Large intestine (tissue), 3 donors: ENCODE data around the gene ERF. TPM values are rescaled to one million over a fixed set of nuclear protein-coding genes. Genes with fewer than 3 reads are reported as not detected.

ENCODE experiments used
- DNase-seq, 2 donors: peaks; one replicate each; pipeline versions ENCODE4 v3.0.0 to v3.0.0-alpha.2; 2013
- H3K27ac ChIP-seq: one replicate; pipeline ENCODE4 v1.5.1; 2013; ENCODE audit warnings: low read length
- H3K27me3 ChIP-seq: 2 replicates; pipeline ENCODE4 v1.6.1; 2013; ENCODE audit warnings: low read length; ENCODE audit not compliant: control insufficient read depth, insufficient read depth
- H3K36me3 ChIP-seq: 2 replicates; pipeline ENCODE4 v1.6.1; 2013; ENCODE audit warnings: low read length; ENCODE audit not compliant: control insufficient read depth, insufficient read depth
- H3K4me1 ChIP-seq: one replicate; pipeline ENCODE4 v1.6.1; 2013; ENCODE audit warnings: low read length; ENCODE audit not compliant: control insufficient read depth, insufficient read depth
- H3K4me3 ChIP-seq: one replicate; pipeline ENCODE4 v1.5.1; 2013; ENCODE audit warnings: low read length
- H3K9me3 ChIP-seq: one replicate; pipeline ENCODE4 v1.6.1; 2013; ENCODE audit warnings: mild to moderate bottlenecking, low read depth, low read length, moderate library complexity; ENCODE audit not compliant: control insufficient read depth
- WGBS: methylation state at CpG from one replicate; pipeline ENCODE4 v1.1.5; 2013; ENCODE audit warnings: low lambda C conversion rate; ENCODE audit not compliant: insufficient coverage; 5-methylcytosine and 5-hydroxymethylcytosine counted together
- polyA plus RNA-seq: library from polyadenylated mRNA; unstranded; fragments of 120-200 nt; gene quantifications from one replicate; pipeline ENCODE4 v1.2.1, GENCODE V29; 2013

Gene ERF
- polyA plus RNA-seq, 1 donor: 70.3 TPM

DNA sequence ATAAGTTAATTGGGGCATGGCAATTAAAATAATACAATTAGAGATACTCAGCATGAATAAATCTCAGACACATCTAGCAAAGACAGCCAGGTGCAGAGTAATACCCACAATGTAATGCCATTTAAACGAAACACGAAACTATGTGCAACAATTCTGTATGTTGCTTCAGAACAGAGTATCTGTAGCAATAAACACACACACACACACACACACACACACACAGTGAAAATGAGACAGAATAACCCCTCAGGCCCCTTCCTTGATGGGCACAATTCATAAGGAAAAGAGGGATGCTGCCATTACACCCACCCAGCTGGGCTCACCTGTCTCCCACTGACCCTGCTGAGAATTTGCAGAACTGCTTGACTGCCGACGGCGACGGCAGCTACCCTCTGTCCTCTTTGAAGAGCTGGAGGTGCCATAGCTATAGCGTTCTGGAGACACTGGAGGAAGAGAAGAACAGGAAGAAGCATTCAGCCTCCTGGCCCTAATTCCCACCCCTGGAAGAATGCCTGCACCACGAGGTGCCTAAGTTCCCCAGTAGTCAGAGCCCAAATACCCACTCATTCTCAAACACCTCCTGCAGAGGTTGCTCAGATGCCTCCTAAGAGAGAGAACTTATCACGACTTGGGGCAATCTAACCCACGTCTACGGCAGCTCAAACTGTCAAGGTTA is 40.0 kb downstream of the ERF start:
- no peak overlapping the region for H3K4me3 ChIP-seq
- no peaks in the 10 kb centered on the region for H3K9me3 ChIP-seq
- no peak overlapping the region for H3K27ac ChIP-seq
- H3K36me3 ChIP-seq: peaks cover 35% of the 10 kb centered on the region
- no peaks in the 10 kb centered on the region for H3K27me3 ChIP-seq
- WGBS: no CpG with 5 or more reads among the region's 11 CpGs
- no peak for DNase-seq
- H3K4me1 ChIP-seq: peaks cover 25% of the 10 kb centered on the region

DNA sequence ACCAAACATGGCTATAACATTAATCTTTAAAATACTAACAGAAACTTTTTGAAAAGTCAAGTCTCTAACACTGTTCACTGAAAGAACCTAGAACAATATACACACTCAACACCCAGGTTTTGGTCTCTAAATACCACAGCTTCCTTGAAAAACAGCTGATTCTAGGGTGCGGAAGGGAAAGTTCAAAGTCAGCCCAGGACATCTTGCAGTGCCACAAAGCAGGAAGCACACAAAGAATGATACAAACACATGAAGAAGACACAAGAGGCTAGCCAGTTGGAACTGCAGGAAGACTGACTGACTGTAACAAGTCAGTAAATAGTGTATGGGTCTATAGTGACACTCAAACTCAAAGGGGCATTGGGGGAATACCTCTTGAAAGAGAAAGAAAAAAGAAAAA is 42.0 kb downstream of the ERF start:
- no peak overlapping the region for H3K4me3 ChIP-seq
- H3K36me3 ChIP-seq: peaks cover 55% of the 10 kb centered on the region
- no CpG with 5 or more reads among the region's 1 CpG for WGBS
- no peak for DNase-seq
- peaks cover 12% of the 10 kb centered on the region for H3K4me1 ChIP-seq
- H3K27me3 ChIP-seq: no peaks in the 10 kb centered on the region
- H3K27ac ChIP-seq: no peak overlapping the region
- no peaks in the 10 kb centered on the region for H3K9me3 ChIP-seq

DNA sequence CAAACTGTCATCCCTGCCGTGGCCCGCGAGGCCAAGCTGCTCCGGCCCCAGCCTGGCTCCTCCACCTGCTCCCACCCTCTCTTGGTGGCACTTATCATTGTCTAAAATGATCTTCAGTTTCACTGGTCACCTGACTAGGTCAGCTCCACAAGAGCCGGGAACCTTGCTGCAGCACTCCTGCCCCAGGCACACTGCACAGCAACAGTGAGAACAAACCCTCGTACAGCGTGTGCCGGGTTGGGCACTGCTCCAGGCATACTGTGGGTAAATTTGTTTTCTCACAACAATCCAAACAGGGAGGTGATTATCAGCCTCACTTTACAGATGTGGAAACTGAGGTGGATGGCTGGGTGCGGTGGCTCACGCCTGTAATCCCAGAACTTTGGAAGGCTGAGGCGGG is 46.3 kb downstream of the ERF start:
- H3K4me3 ChIP-seq: no peak overlapping the region
- no peak for DNase-seq
- H3K9me3 ChIP-seq: no peaks in the 10 kb centered on the region
- H3K27me3 ChIP-seq: no peaks in the 10 kb centered on the region
- H3K36me3 ChIP-seq: peaks cover 71% of the 10 kb centered on the region
- no peak overlapping the region for H3K27ac ChIP-seq
- H3K4me1 ChIP-seq: no peaks in the 10 kb centered on the region
- no CpG with 5 or more reads among the region's 11 CpGs for WGBS

DNA sequence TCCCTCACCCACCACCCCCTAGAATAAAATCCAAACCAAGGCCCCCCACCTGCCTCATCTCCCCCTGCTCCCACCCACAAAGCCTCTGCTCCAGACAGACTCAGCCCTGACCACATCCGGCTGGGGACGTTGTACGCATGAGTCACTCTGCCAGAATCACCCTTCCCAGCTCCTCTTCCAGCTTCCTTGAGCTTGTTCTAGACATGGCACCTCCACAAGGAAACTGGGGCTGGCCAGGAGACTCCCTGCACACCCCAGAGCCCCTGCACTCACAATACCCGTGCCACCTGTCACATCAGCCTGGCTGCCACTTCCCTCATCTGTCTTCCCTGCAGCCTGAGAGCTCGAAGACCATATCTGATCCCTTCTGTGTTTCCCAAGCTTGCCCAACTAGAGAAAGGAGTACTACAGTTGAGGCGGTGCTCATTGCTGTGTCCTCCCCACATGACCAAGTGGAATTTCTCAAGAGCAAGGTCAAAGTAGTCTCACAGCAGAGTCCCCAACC is 47.1 kb downstream of the ERF start:
- no peak for DNase-seq
- WGBS: no CpG with 5 or more reads among the region's 6 CpGs
- no peak overlapping the region for H3K27ac ChIP-seq
- H3K27me3 ChIP-seq: no peaks in the 10 kb centered on the region
- no peaks in the 10 kb centered on the region for H3K4me1 ChIP-seq
- no peaks in the 10 kb centered on the region for H3K9me3 ChIP-seq
- H3K36me3 ChIP-seq: peaks cover 70% of the 10 kb centered on the region
- H3K4me3 ChIP-seq: no peak overlapping the region

DNA sequence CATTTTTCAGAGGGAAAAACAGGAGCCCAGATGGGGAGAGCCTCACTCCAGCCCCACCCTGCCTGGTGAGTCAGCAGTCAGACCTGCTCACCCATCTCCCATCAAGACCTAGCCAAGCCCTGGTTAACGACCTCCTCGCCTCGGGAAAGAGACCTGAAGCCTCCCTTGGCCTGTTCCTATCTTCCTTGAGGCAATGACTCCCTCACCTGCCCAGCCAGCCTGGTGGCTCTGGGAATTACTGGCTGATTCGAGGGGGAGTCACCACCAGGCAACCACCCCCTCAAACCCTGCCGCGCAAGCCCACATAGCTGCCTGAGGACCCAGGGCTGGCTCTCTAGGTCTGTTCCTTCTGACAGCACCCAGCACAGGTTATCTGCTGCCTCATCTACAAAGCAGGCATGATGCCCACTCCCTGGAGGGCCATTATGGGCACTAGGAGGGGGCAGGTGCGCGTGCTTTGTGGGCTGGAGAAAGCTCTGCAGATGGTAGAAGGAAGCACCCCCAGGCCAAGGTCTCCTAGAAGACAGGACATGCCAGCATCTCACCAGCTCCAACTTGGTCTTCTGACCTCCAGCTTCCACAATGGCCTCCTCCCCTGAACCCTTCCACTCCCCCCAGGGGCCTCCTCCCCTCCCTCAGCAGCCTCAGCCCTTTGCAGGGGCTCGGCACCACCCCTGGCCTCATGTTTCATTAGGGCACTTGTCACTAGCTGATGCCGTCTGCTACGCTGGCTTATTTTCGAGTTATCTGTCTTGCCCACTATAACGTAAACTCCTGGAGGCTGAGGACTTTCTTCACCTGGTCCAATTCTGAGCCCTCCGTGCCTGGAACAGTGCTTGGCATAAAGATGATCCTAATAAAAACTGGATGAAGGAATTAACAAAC is 47.8 kb downstream of the ERF start:
- H3K4me3 ChIP-seq: no peak overlapping the region
- no peak overlapping the region for H3K27ac ChIP-seq
- H3K9me3 ChIP-seq: no peaks in the 10 kb centered on the region
- H3K36me3 ChIP-seq: peaks cover 71% of the 10 kb centered on the region
- no peaks in the 10 kb centered on the region for H3K27me3 ChIP-seq
- no CpG with 5 or more reads among the region's 14 CpGs for WGBS
- no peaks in the 10 kb centered on the region for H3K4me1 ChIP-seq
- no peak for DNase-seq

DNA sequence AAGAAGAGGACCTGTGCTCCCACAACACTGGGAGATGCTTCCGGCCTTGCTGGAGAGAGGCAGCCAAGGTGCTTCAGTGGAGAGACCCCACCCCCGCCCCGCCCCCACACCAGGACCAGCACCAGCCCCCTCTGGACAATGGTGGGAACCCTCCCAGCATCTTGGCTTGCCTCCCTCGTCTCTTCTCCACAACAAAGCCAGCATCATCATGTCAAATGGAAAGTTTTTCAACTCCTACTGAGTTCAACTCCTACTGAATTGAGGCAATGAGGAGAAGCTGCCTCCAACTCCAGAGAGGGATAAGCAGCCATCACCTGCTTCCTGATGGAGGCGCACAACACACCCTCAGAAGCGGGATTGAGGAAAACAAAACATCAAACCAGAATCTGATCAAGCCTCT is 50.3 kb downstream of the ERF start:
- H3K4me3 ChIP-seq: no peak overlapping the region
- no peaks in the 10 kb centered on the region for H3K4me1 ChIP-seq
- peaks cover 88% of the 10 kb centered on the region for H3K36me3 ChIP-seq
- DNase-seq: no peak
- H3K9me3 ChIP-seq: no peaks in the 10 kb centered on the region
- no CpG with 5 or more reads among the region's 6 CpGs for WGBS
- H3K27ac ChIP-seq: no peak overlapping the region
- no peaks in the 10 kb centered on the region for H3K27me3 ChIP-seq

DNA sequence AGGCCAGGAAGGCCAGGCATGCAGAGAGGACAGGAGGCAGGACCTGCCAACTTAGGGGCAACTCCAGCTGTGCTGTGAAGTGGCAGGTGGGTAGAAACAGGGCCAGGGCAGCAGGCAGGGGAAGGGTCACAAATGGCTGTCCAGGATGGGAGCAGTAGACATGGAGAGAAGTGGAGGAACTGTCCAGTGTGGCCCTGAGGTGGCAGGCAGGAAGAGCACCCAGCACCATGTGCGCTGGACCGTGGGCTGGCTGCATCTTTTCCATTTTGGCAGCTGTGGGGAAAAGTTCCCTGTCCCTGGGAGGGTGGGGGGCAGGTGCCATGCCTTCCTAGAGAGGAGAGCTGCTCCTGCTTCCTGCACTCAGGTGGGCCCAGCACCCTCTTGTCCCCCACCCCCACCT is 51.2 kb downstream of the ERF start:
- Histone ChIP-seq H3K36me3 (peaks cover 88% of the 10 kb centered on the region), H3K4me1 (no peaks in the 10 kb centered on the region)

DNA sequence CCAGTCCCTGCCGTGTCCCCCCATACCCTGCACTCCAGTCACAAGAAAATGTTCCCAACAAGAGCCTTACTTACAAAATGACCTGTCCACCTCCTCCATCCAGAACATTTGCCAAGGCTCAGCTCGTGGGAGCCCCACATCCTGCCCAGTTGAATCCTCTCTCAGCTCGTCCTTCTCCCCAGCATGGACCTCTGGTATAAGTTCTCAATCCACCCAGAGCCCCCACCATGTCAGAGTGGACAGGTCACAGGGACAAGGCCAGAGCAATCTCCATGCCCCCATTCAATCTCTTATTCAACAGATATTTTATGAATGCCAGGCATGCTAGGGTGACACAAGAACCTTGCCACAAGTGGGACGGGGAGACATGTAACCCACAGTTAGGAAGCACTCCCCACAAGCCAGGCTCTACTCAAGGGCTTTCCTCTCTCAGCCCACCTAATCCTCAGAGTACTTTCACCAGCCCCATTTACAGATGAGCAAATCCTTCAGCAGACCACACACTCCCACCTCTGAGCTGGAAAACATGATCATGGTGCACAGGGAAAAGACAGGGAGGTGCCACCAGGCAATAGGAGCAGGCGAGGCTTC is 52.5 kb downstream of the ERF start:
- no peak for DNase-seq
- Histone ChIP-seq H3K36me3 (peaks cover 86% of the 10 kb centered on the region), H3K4me1 (peaks cover 4% of the 10 kb centered on the region), H3K27ac (no peak overlapping the region), H3K27me3 (no peaks in the 10 kb centered on the region), H3K4me3 (no peak overlapping the region), H3K9me3 (no peaks in the 10 kb centered on the region)
- WGBS: no CpG with 5 or more reads among the region's 5 CpGs

More for the DNA sequence above, 51.2 kb downstream of the ERF start:
- Histone ChIP-seq H3K27ac (no peak overlapping the region), H3K4me3 (no peak overlapping the region), H3K27me3 (no peaks in the 10 kb centered on the region), H3K9me3 (no peaks in the 10 kb centered on the region)
- no peak for DNase-seq
- WGBS: no CpG with 5 or more reads among the region's 2 CpGs

DNA sequence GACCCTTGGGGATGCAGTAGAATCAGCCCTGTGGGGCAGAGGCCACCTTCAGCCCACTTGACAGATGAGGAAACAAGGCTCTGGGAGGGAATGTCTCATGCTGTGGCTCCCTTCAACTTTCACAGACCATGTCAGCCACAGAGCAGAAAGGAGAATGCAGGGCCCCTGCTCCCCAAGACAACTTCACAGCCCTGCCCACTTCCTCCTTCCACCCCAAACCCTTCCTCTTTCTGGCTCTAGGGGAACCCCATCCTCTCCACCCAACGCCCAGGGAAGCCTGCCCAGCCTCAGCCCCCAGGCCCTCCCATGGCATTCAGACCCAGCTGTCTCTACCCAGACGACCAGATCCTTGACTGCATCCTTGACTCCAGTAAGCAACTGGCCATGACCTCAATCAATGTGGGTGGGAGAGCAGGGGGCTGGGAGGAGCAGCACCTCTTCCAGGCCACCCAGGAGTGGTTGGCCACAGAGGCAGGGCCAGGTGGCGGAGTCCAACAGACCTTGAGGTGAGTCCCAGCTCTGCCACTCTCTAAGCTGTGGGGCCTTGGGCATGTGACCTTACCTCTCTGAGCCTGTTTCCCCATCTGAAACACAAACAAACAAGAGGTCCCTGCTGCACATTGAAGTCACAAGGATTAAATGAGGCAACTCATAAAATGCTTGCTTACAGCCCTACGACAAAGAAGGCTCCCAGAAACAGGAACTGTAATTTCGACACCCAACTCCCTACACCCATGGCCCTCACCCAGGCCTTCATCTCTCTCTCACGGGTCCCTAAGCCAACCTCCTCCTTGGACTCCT is 53.2 kb downstream of the ERF start:
- H3K4me1 ChIP-seq: peaks cover 7% of the 10 kb centered on the region
- WGBS: 83% methylated on average over 2 of the region's 6 CpGs
- DNase-seq: no peak
- peaks cover 80% of the 10 kb centered on the region for H3K36me3 ChIP-seq
- H3K27me3 ChIP-seq: no peaks in the 10 kb centered on the region
- no peaks in the 10 kb centered on the region for H3K9me3 ChIP-seq
- H3K27ac ChIP-seq: peak overlapping the region; percentile 36
- H3K4me3 ChIP-seq: no peak overlapping the region
